ENCODE results near the gene ZFP69B. TPM values are rescaled to one million over a fixed set of nuclear protein-coding genes. Genes with fewer than 3 reads are reported as not detected.
"Not testable (repeated sequence)": the region's sequence is repeated elsewhere in the genome, so short reads cannot be mapped to it uniquely, and the experiment has no call there.

ZFP69B gene
- total and polyA plus RNA-seq, 2 experiments from 2014 or later, result 3.0 to 3.7 TPM

- no peaks in the 10 kb centered on the region for H3K27me3 ChIP-seq (replicated peaks; ENCODE audit: insufficient read depth)
- peaks cover 49% of the 10 kb centered on the region for H3K36me3 ChIP-seq (ENCODE audit: low read depth)
Measured at GRCh38 chr1:40495315-40495903, 45.1 kb downstream of the ZFP69B start.

GRCh38 chr1:40502651-40503050, 52.4 kb downstream of the ZFP69B start:
- in situ Hi-C loops (cut with MboI); H2AFZ ChIP-seq; H3K27me3 ChIP-seq (replicated peaks; ENCODE audit: insufficient read depth); H3K9me2 ChIP-seq (ENCODE audit: insufficient read depth); H3K4me1 ChIP-seq (ENCODE audit: insufficient read depth); H3K4me2 ChIP-seq (ENCODE audit: unreplicated experiment); H3K4me3 ChIP-seq; H4K20me1 ChIP-seq (ENCODE audit: insufficient read depth); H3K9ac ChIP-seq; H3K36me3 ChIP-seq (ENCODE audit: low read depth); H3F3A ChIP-seq (ENCODE audit: insufficient read depth); DNase-seq; H3K27ac ChIP-seq; H3K9me3 ChIP-seq (ENCODE audit: low read depth): not testable (repeated sequence)
- peaks cover 35% of the 10 kb centered on the region for H3K79me2 ChIP-seq (ENCODE audit: insufficient read depth)
- 94% methylated on average over 4 of the region's 4 CpGs for WGBS, 2 experiments (ENCODE audit: low coverage in 1 of 2, low lambda C conversion rate in 2 of 2, missing lambda C conversion rate in 2 of 2)

More at GRCh38 chr1:40495315-40495903, 45.1 kb downstream of the ZFP69B start:
- Histone ChIP-seq H3K4me1 (ENCODE audit: insufficient read depth) (no peaks in the 10 kb centered on the region), H2AFZ (no peak overlapping the region), H3K9me2 (ENCODE audit: insufficient read depth) (no peaks in the 10 kb centered on the region), H3K79me2 (ENCODE audit: insufficient read depth) (no peaks in the 10 kb centered on the region), H3K4me2 (ENCODE audit: unreplicated experiment) (no peak overlapping the region), H3F3A (ENCODE audit: insufficient read depth) (peaks cover 9% of the 10 kb centered on the region; the same call in 1 of the 2 replicates), H3K4me3 (no peak overlapping the region), H3K9me3 (ENCODE audit: low read depth) (peaks cover 3% of the 10 kb centered on the region), H3K27ac (no peak overlapping the region), H3K9ac (no peak overlapping the region), H4K20me1 (ENCODE audit: insufficient read depth) (no peaks in the 10 kb centered on the region)
- in situ Hi-C loops (cut with MboI), result no loop called here
- TF ChIP-seq EZH2phosphoT487 (IDR thresholded peaks at IDR 0.05; ENCODE audit: insufficient read depth, low read depth) (no peak), EZH2 (IDR thresholded peaks at IDR 0.05; ENCODE audit: insufficient read depth, poor library complexity, severe bottlenecking) (no peak)
- 97 to 98% methylated on average over 4 of the region's 4 CpGs for WGBS, 2 experiments (ENCODE audit: low coverage in 1 of 2, low lambda C conversion rate in 2 of 2, missing lambda C conversion rate in 2 of 2)
- DNase-seq, result no peak

- Histone ChIP-seq H3K9me2 (ENCODE audit: insufficient read depth) (no peaks in the 10 kb centered on the region), H3K9me3 (ENCODE audit: low read depth) (no peaks in the 10 kb centered on the region), H4K20me1 (ENCODE audit: insufficient read depth) (no peaks in the 10 kb centered on the region), H3K4me1 (ENCODE audit: insufficient read depth) (0 out of 2 replicates have a peak, but pooled peaks cover 6% of the 10 kb centered on the region), H3K4me3 (peak overlapping the region; percentile 92), H2AFZ (peak overlapping the region; percentile 99), H3K79me2 (ENCODE audit: insufficient read depth) (peaks cover 80% of the 10 kb centered on the region), H3K36me3 (ENCODE audit: low read depth) (no peaks in the 10 kb centered on the region; the same call in none of the 2 replicates), H3K27me3 (replicated peaks; ENCODE audit: insufficient read depth) (no peaks in the 10 kb centered on the region), H3K4me2 (ENCODE audit: unreplicated experiment) (peak overlapping the region; percentile 96), H3K27ac (peak overlapping the region; percentile 66), H3F3A (ENCODE audit: insufficient read depth) (peaks cover 5% of the 10 kb centered on the region; the same call in 1 of the 2 replicates), H3K9ac (peak overlapping the region; percentile 89)
- DNase-seq, result no peak
- in situ Hi-C loops (cut with MboI), result no loop called here
- WGBS, 2 experiments (ENCODE audit: low coverage in 1 of 2, low lambda C conversion rate in 2 of 2, missing lambda C conversion rate in 2 of 2), result 71 to 74% methylated on average over 6 of the region's 6 CpGs
- no peak for TF ChIP-seq EZH2 (IDR thresholded peaks at IDR 0.05; ENCODE audit: insufficient read depth, poor library complexity, severe bottlenecking)
- TF ChIP-seq EZH2phosphoT487 (IDR thresholded peaks at IDR 0.05; ENCODE audit: insufficient read depth, low read depth), result no peak
Measured at GRCh38 chr1:40507973-40508372, 57.7 kb downstream of the ZFP69B start.

GRCh38 chr1:40508375-40509341, 58.4 kb downstream of the ZFP69B start, which contains the start of gene EXO5:
Gene EXO5, plus strand, starts transcription at chr1:40508767. Its CDS starts 5,778 bp downstream, at chr1:40514545.
- DNase-seq, result peak; percentile 95

More at GRCh38 chr1:40508375-40509341, 58.4 kb downstream of the ZFP69B start, which contains the start of gene EXO5:
- Histone ChIP-seq H3K9me2 (ENCODE audit: insufficient read depth) (no peaks in the 10 kb centered on the region), H3K36me3 (ENCODE audit: low read depth) (no peaks in the 10 kb centered on the region; the same call in none of the 2 replicates), H3K4me2 (ENCODE audit: unreplicated experiment) (peak within 1 kb of the TSS; percentile 96), H3F3A (ENCODE audit: insufficient read depth) (peaks cover 5% of the 10 kb centered on the region; the same call in 1 of the 2 replicates), H2AFZ (peak within 1 kb of the TSS; percentile 99), H3K27me3 (replicated peaks; ENCODE audit: insufficient read depth) (no peaks in the 10 kb centered on the region), H3K4me3 (peak within 1 kb of the TSS; percentile 92), H3K4me1 (ENCODE audit: insufficient read depth) (0 out of 2 replicates have a peak, but pooled peaks cover 6% of the 10 kb centered on the region), H3K27ac (peak within 1 kb of the TSS; percentile 66), H3K79me2 (ENCODE audit: insufficient read depth) (peaks cover 86% of the 10 kb centered on the region), H3K9me3 (ENCODE audit: low read depth) (no peaks in the 10 kb centered on the region), H4K20me1 (ENCODE audit: insufficient read depth) (no peaks in the 10 kb centered on the region), H3K9ac (peak within 1 kb of the TSS; percentile 89)
- in situ Hi-C loops (cut with MboI), result no loop called here
- TF ChIP-seq EZH2phosphoT487 (IDR thresholded peaks at IDR 0.05; ENCODE audit: insufficient read depth, low read depth) (no peak), EZH2 (IDR thresholded peaks at IDR 0.05; ENCODE audit: insufficient read depth, poor library complexity, severe bottlenecking) (no peak)
- 1 to 2% methylated on average over 68 to 70 of the region's 76 CpGs for WGBS, 2 experiments (ENCODE audit: low coverage in 1 of 2, low lambda C conversion rate in 2 of 2, missing lambda C conversion rate in 2 of 2)

Other genes with a start within 250 kb of the ZFP69B start
- gene TMCO2, start 202.5 kb upstream of the ZFP69B start, total RNA-seq (2014; rRNA removed; shearing (Covaris generic)), result not detected in 2 replicates
- gene TMCO2, start 202.5 kb upstream of the ZFP69B start, polyA plus RNA-seq (2016; fragmentation: Nextera tagmentation; extraction: Ambion mirVana), result not detected in 2 replicates
- 79.9 and 83.2 TPM in 2 replicates for gene ZMPSTE24, start 192.2 kb upstream of the ZFP69B start, total RNA-seq (2014; rRNA removed; shearing (Covaris generic))
- gene ZMPSTE24, start 192.2 kb upstream of the ZFP69B start, polyA plus RNA-seq (2016; fragmentation: Nextera tagmentation; extraction: Ambion mirVana), result 61.7 and 63.2 TPM in 2 replicates
- gene COL9A2, start 133.2 kb upstream of the ZFP69B start, total RNA-seq (2014; rRNA removed; shearing (Covaris generic)), result 0.89 and 2.8 TPM in 2 replicates
- gene COL9A2, start 133.2 kb upstream of the ZFP69B start, polyA plus RNA-seq (2016; fragmentation: Nextera tagmentation; extraction: Ambion mirVana), result 0.80 and 0.91 TPM in 2 replicates
- gene SMAP2, start 76.7 kb upstream of the ZFP69B start, total RNA-seq (2014; rRNA removed; shearing (Covaris generic)), result 14.3 and 15.6 TPM in 2 replicates
- gene SMAP2, start 76.7 kb upstream of the ZFP69B start, polyA plus RNA-seq (2016; fragmentation: Nextera tagmentation; extraction: Ambion mirVana), result 12.2 and 13.0 TPM in 2 replicates
- 1.9 and 2.9 TPM in 2 replicates for gene ZFP69, start 26.8 kb downstream of the ZFP69B start, total RNA-seq (2014; rRNA removed; shearing (Covaris generic))
- 2.5 and 3.8 TPM in 2 replicates for gene ZFP69, start 26.8 kb downstream of the ZFP69B start, polyA plus RNA-seq (2016; fragmentation: Nextera tagmentation; extraction: Ambion mirVana)
- 6.6 and 23.8 TPM in 2 replicates for gene EXO5, start 58.3 kb downstream of the ZFP69B start, total RNA-seq (2014; rRNA removed; shearing (Covaris generic))
- 8.6 and 11.2 TPM in 2 replicates for gene EXO5, start 58.3 kb downstream of the ZFP69B start, polyA plus RNA-seq (2016; fragmentation: Nextera tagmentation; extraction: Ambion mirVana)
- gene ZNF684, start 81.2 kb downstream of the ZFP69B start, total RNA-seq (2014; rRNA removed; shearing (Covaris generic)), result 6.2 and 9.1 TPM in 2 replicates
- 2.8 and 3.3 TPM in 2 replicates for gene ZNF684, start 81.2 kb downstream of the ZFP69B start, polyA plus RNA-seq (2016; fragmentation: Nextera tagmentation; extraction: Ambion mirVana)
- 0.25 TPM in 1 of 2 replicates, not detected in the other for gene RIMS3, start 215.2 kb downstream of the ZFP69B start, total RNA-seq (2014; rRNA removed; shearing (Covaris generic))
- 0.08 and 0.18 TPM in 2 replicates for gene RIMS3, start 215.2 kb downstream of the ZFP69B start, polyA plus RNA-seq (2016; fragmentation: Nextera tagmentation; extraction: Ambion mirVana)
- gene NFYC, start 241.2 kb downstream of the ZFP69B start, total RNA-seq (2014; rRNA removed; shearing (Covaris generic)), result 23.7 and 24.5 TPM in 2 replicates
- gene NFYC, start 241.2 kb downstream of the ZFP69B start, polyA plus RNA-seq (2016; fragmentation: Nextera tagmentation; extraction: Ambion mirVana), result 28.3 and 33.1 TPM in 2 replicates

All from GM23248 (cell line).